KMS-11 (cell line): ENCODE results near the gene PM20D1.
"Not testable (repeated sequence)": the region's sequence is repeated elsewhere in the genome, so short reads cannot be mapped to it uniquely, and the experiment has no call there.

Experiments
- H2AFZ ChIP-seq: fragments of 200-600 bp; sonication (generic); 2 replicates; pipeline ENCODE4 v1.6.1; 2016; ENCODE audit warnings: antibody characterized with exemption, mixed run types, low read depth
- H3K27ac ChIP-seq: fragments of 200-600 bp; sonication (generic); 2 replicates; pipeline ENCODE4 v1.6.1; 2016; ENCODE audit warnings: mild to moderate bottlenecking, mixed run types
- H3K27me3 ChIP-seq: fragments of 200-600 bp; sonication (generic); 2 replicates; pipeline ENCODE4 v1.6.1; 2017; ENCODE audit warnings: mild to moderate bottlenecking, low read depth, mixed run types, moderate library complexity; ENCODE audit not compliant: insufficient read depth
- H3K36me3 ChIP-seq: fragments of 200-600 bp; sonication (generic); 2 replicates; pipeline ENCODE4 v1.6.1; 2017; ENCODE audit warnings: mild to moderate bottlenecking, mixed run types; ENCODE audit not compliant: insufficient read depth
- H3K4me1 ChIP-seq: fragments of 200-600 bp; sonication (generic); 2 replicates; pipeline ENCODE4 v1.6.1; 2016; ENCODE audit warnings: mild to moderate bottlenecking, low read depth, mixed run types; ENCODE audit not compliant: poor library complexity, severe bottlenecking
- H3K4me2 ChIP-seq: fragments of 200-600 bp; sonication (generic); 2 replicates; pipeline ENCODE4 v1.7.0; 2016; ENCODE audit warnings: mild to moderate bottlenecking, mixed run types
- H3K4me3 ChIP-seq: fragments of 200-600 bp; sonication (generic); IDR thresholded peaks from 2 replicates; pipeline ENCODE4 v1.6.1; 2017; ENCODE audit warnings: low read depth, low read length, mixed read lengths; ENCODE audit not compliant: insufficient read depth
- H3K79me2 ChIP-seq: fragments of 200-600 bp; sonication (generic); 2 replicates; pipeline ENCODE4 v1.6.1; 2016; ENCODE audit warnings: low read depth, mixed run types; ENCODE audit not compliant: insufficient read depth
- H3K9ac ChIP-seq: fragments of 200-600 bp; sonication (generic); 2 replicates; pipeline ENCODE4 v1.6.1; 2016; ENCODE audit warnings: mild to moderate bottlenecking, mixed run types
- H4K20me1 ChIP-seq: fragments of 200-600 bp; sonication (generic); 2 replicates; pipeline ENCODE4 v1.6.1; 2016; ENCODE audit warnings: mild to moderate bottlenecking, mixed run types; ENCODE audit not compliant: insufficient read depth
- CTCF ChIP-seq: fragments of 200-600 bp; sonication (generic); conservative IDR thresholded peaks from 2 replicates; pipeline ENCODE4 v1.6.1; 2017; ENCODE audit warnings: low read depth, mild to moderate bottlenecking, antibody characterized with exemption, low read length, moderate library complexity, mixed read lengths

The PM20D1 gene

GRCh38 chr1:205870236-205870635 lies 20.3 kb upstream of the PM20D1 start:
- H3K27ac ChIP-seq, result no peak overlapping the region
- TF ChIP-seq CTCF, result no peak
- no peaks in the 10 kb centered on the region for H3K27me3 ChIP-seq
- no peak overlapping the region for H3K9ac ChIP-seq
- H3K4me1 ChIP-seq, result no peaks in the 10 kb centered on the region
- H3K4me2 ChIP-seq, result no peak overlapping the region
- no peak overlapping the region for H3K4me3 ChIP-seq
- H2AFZ ChIP-seq, result no peak overlapping the region
- H4K20me1 ChIP-seq, result no peaks in the 10 kb centered on the region
- H3K79me2 ChIP-seq, result no peaks in the 10 kb centered on the region
- H3K36me3 ChIP-seq, result no peaks in the 10 kb centered on the region

GRCh38 chr1:205861540-205861939 lies 11.6 kb upstream of the PM20D1 start:
- no peaks in the 10 kb centered on the region for H3K36me3 ChIP-seq
- H2AFZ ChIP-seq, result no peak overlapping the region
- no peaks in the 10 kb centered on the region for H4K20me1 ChIP-seq
- no peaks in the 10 kb centered on the region for H3K27me3 ChIP-seq
- H3K4me1 ChIP-seq, result no peaks in the 10 kb centered on the region
- H3K27ac ChIP-seq, result no peak overlapping the region
- TF ChIP-seq CTCF, result no peak
- H3K4me3 ChIP-seq, result no peak overlapping the region
- H3K9ac ChIP-seq, result no peak overlapping the region
- H3K4me2 ChIP-seq, result no peak overlapping the region
- no peaks in the 10 kb centered on the region for H3K79me2 ChIP-seq

GRCh38 chr1:205858141-205858961 lies 8.4 kb upstream of the PM20D1 start:
- H3K36me3 ChIP-seq, result no peaks in the 10 kb centered on the region
- H4K20me1 ChIP-seq, result no peaks in the 10 kb centered on the region
- H3K27ac ChIP-seq, result no peak overlapping the region
- no peaks in the 10 kb centered on the region for H3K27me3 ChIP-seq
- no peak overlapping the region for H3K4me3 ChIP-seq
- H3K4me2 ChIP-seq, result no peak overlapping the region
- TF ChIP-seq CTCF, result no peak
- no peaks in the 10 kb centered on the region for H3K4me1 ChIP-seq
- no peak overlapping the region for H2AFZ ChIP-seq
- no peaks in the 10 kb centered on the region for H3K79me2 ChIP-seq
- no peak overlapping the region for H3K9ac ChIP-seq

GRCh38 chr1:205857501-205857900 lies 7.6 kb upstream of the PM20D1 start:
- not testable (repeated sequence) for H3K27ac ChIP-seq, H3K27me3 ChIP-seq, H3K4me2 ChIP-seq, H3K79me2 ChIP-seq, H3K4me1 ChIP-seq, H4K20me1 ChIP-seq, H3K36me3 ChIP-seq, H2AFZ ChIP-seq, H3K4me3 ChIP-seq, H3K9ac ChIP-seq

- no peak overlapping the region for H3K4me2 ChIP-seq
- H4K20me1 ChIP-seq, result no peaks in the 10 kb centered on the region
- TF ChIP-seq CTCF, result no peak
Observed at GRCh38 chr1:205856433-205856832, 6.5 kb upstream of the PM20D1 start.

More at GRCh38 chr1:205856433-205856832, 6.5 kb upstream of the PM20D1 start:
- no peaks in the 10 kb centered on the region for H3K4me1 ChIP-seq
- H3K9ac ChIP-seq, result no peak overlapping the region
- H3K36me3 ChIP-seq, result no peaks in the 10 kb centered on the region
- H3K27ac ChIP-seq, result no peak overlapping the region
- no peak overlapping the region for H3K4me3 ChIP-seq
- no peaks in the 10 kb centered on the region for H3K79me2 ChIP-seq
- no peak overlapping the region for H2AFZ ChIP-seq
- H3K27me3 ChIP-seq, result no peaks in the 10 kb centered on the region
